Fibroblast of skin of right quadriceps (primary cell): ENCODE measurements around the gene ENG.
"Not testable (repeated sequence)": the region's sequence is repeated elsewhere in the genome, so short reads cannot be mapped to it uniquely, and the experiment has no call there.

Experiments used
- DNase-seq: peaks from one replicate; pipeline ENCODE4 v3.0.0-alpha.2; 2013

The ENG gene

GRCh38 chr9:127841087-127841835 lies 13.2 kb downstream of the ENG start:
- no peak for DNase-seq

- DNase-seq = peak; percentile 59
These were observed 15.9 kb downstream of the ENG start for GRCh38 chr9:127838375-127839078.

- no peak for DNase-seq
These were observed 17.1 kb downstream of the ENG start for GRCh38 chr9:127837346-127837745.

GRCh38 chr9:127836561-127836960 lies 17.9 kb downstream of the ENG start:
- not testable (repeated sequence) for DNase-seq

GRCh38 chr9:127835991-127836516 lies 18.4 kb downstream of the ENG start:
- peak; percentile 61 for DNase-seq

- peak; percentile 42 for DNase-seq
These were observed 20.9 kb downstream of the ENG start for GRCh38 chr9:127833555-127833954.

GRCh38 chr9:127832248-127832647 lies 22.2 kb downstream of the ENG start:
- no peak for DNase-seq

- no peak for DNase-seq
These were observed 25.1 kb downstream of the ENG start for GRCh38 chr9:127829205-127829906.

- no peak for DNase-seq
These were observed 26.0 kb downstream of the ENG start for GRCh38 chr9:127828262-127829031.

- DNase-seq = no peak
These were observed 28.1 kb downstream of the ENG start for GRCh38 chr9:127826253-127826913.

GRCh38 chr9:127825319-127826051 lies 29.0 kb downstream of the ENG start:
- DNase-seq = no peak

- DNase-seq = no peak
These were observed 32.4 kb downstream of the ENG start for GRCh38 chr9:127822108-127822507.

- DNase-seq = no peak
These were observed 35.9 kb downstream of the ENG start for GRCh38 chr9:127818574-127818973.

- no peak for DNase-seq
These were observed 36.5 kb downstream of the ENG start for GRCh38 chr9:127817881-127818434.

- no peak for DNase-seq
These were observed 37.7 kb downstream of the ENG start for GRCh38 chr9:127816728-127817127.

GRCh38 chr9:127816362-127816725 lies 38.1 kb downstream of the ENG start:
- DNase-seq = no peak

- DNase-seq = no peak
These were observed 38.7 kb downstream of the ENG start for GRCh38 chr9:127815512-127816361.

- no peak for DNase-seq
These were observed 39.6 kb downstream of the ENG start for GRCh38 chr9:127814619-127815511.

- no peak for DNase-seq
These were observed 40.7 kb downstream of the ENG start for GRCh38 chr9:127813686-127814226.
